Measurements from ENCODE around the gene HM13. TPM values are rescaled to one million over a fixed set of nuclear protein-coding genes. Genes with fewer than 3 reads are reported as not detected.

Gene HM13
- total and polyA plus RNA-seq, 2 of the 13 experiments (the other 11 are each of a cell fraction or from before 2014, with no cell fraction given) = 118 to 243 TPM

GRCh38 chr20:31547017-31547675 lies 32.9 kb downstream of the HM13 start (continued):
- TF ChIP-seq, protein P1, sequence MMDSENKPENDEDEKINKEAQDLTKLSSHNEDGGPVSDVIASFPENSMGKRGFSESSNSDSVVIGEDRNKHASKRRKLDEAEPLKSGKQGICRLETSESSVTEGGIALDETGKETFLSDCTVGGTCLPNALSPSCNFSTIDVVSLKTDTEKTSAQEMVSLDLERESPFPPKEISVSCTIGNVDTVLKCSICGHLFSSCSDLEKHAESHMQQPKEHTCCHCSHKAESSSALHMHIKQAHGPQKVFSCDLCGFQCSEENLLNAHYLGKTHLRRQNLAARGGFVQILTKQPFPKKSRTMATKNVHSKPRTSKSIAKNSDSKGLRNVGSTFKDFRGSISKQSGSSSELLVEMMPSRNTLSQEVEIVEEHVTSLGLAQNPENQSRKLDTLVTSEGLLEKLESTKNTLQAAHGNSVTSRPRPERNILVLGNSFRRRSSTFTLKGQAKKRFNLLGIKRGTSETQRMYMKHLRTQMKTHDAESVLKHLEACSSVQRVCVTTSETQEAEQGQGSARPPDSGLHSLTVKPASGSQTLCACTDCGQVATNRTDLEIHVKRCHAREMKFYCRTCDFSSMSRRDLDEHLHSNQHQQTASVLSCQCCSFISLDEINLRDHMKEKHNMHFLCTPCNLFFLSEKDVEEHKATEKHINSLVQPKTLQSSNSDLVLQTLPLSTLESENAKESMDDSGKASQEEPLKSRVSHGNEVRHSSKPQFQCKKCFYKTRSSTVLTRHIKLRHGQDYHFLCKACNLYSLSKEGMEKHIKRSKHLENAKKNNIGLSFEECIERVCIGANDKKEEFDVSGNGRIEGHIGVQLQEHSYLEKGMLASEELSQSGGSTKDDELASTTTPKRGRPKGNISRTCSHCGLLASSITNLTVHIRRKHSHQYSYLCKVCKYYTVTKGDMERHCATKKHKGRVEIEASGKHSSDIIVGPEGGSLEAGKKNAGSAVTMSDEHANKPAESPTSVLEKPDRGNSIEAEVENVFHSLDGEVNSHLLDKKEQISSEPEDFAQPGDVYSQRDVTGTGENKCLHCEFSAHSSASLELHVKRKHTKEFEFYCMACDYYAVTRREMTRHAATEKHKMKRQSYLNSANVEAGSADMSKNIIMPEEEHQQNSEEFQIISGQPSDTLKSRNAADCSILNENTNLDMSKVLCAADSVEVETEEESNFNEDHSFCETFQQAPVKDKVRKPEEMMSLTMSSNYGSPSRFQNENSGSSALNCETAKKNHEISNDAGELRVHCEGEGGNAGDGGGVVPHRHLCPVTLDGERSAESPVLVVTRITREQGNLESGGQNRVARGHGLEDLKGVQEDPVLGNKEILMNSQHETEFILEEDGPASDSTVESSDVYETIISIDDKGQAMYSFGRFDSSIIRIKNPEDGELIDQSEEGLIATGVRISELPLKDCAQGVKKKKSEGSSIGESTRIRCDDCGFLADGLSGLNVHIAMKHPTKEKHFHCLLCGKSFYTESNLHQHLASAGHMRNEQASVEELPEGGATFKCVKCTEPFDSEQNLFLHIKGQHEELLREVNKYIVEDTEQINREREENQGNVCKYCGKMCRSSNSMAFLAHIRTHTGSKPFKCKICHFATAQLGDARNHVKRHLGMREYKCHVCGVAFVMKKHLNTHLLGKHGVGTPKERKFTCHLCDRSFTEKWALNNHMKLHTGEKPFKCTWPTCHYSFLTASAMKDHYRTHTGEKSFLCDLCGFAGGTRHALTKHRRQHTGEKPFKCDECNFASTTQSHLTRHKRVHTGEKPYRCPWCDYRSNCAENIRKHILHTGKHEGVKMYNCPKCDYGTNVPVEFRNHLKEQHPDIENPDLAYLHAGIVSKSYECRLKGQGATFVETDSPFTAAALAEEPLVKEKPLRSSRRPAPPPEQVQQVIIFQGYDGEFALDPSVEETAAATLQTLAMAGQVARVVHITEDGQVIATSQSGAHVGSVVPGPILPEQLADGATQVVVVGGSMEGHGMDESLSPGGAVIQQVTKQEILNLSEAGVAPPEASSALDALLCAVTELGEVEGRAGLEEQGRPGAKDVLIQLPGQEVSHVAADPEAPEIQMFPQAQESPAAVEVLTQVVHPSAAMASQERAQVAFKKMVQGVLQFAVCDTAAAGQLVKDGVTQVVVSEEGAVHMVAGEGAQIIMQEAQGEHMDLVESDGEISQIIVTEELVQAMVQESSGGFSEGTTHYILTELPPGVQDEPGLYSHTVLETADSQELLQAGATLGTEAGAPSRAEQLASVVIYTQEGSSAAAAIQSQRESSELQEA (CRISPR knock-in tag; IDR thresholded peaks at IDR 0.05; ENCODE audit: not compliant biosample characterization) = peak; percentile 52
- no peak for TF ChIP-seq IKZF1 (IDR thresholded peaks at IDR 0.05)
- no peak for TF ChIP-seq RFX3 (CRISPR knock-in tag; IDR thresholded peaks at IDR 0.05)
- peak; percentile 64 for TF ChIP-seq ETV5 (CRISPR knock-in tag; IDR thresholded peaks at IDR 0.05; ENCODE audit: borderline replicate concordance)
- TF ChIP-seq ZNF761 (CRISPR knock-in tag; conservative IDR thresholded peaks at IDR 0.05) = peak; percentile 80; the same call in 1 of the 2 replicates
- no peak for TF ChIP-seq HIVEP1 (CRISPR knock-in tag; IDR thresholded peaks at IDR 0.05)
- TF ChIP-seq, protein P2, sequence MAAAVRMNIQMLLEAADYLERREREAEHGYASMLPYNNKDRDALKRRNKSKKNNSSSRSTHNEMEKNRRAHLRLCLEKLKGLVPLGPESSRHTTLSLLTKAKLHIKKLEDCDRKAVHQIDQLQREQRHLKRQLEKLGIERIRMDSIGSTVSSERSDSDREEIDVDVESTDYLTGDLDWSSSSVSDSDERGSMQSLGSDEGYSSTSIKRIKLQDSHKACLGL (CRISPR knock-in tag; IDR thresholded peaks at IDR 0.05) = peak; percentile 87; the same call in 1 of the 2 replicates
- TF ChIP-seq, protein P3, sequence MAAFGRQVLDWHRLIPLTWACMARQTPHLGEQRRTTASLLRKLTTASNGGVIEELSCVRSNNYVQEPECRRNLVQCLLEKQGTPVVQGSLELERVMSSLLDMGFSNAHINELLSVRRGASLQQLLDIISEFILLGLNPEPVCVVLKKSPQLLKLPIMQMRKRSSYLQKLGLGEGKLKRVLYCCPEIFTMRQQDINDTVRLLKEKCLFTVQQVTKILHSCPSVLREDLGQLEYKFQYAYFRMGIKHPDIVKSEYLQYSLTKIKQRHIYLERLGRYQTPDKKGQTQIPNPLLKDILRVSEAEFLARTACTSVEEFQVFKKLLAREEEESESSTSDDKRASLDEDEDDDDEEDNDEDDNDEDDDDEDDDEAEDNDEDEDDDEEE (CRISPR knock-in tag; IDR thresholded peaks at IDR 0.05) = peak; percentile 62; the same call in 1 of the 2 replicates
- TF ChIP-seq BRCA1 (CRISPR knock-in tag; IDR thresholded peaks at IDR 0.05) = 0 out of 2 replicates have a peak, but pooled peaks have one; percentile 82
- TF ChIP-seq, protein P4, sequence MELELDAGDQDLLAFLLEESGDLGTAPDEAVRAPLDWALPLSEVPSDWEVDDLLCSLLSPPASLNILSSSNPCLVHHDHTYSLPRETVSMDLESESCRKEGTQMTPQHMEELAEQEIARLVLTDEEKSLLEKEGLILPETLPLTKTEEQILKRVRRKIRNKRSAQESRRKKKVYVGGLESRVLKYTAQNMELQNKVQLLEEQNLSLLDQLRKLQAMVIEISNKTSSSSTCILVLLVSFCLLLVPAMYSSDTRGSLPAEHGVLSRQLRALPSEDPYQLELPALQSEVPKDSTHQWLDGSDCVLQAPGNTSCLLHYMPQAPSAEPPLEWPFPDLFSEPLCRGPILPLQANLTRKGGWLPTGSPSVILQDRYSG (CRISPR knock-in tag; IDR thresholded peaks at IDR 0.05) = peak; percentile 33; the same call in 1 of the 2 replicates
- peak; percentile 77; the same call in 1 of the 2 replicates for TF ChIP-seq MED1 (CRISPR knock-in tag; IDR thresholded peaks at IDR 0.05)
- no peak for TF ChIP-seq MBNL3 (CRISPR knock-in tag; conservative IDR thresholded peaks at IDR 0.05)
- no peak; the same call in 1 of the 2 replicates for TF ChIP-seq ZKSCAN8 (CRISPR knock-in tag; IDR thresholded peaks at IDR 0.05; ENCODE audit: borderline replicate concordance)
- no peak for TF ChIP-seq KDM1A (CRISPR knock-in tag; IDR thresholded peaks at IDR 0.05)
- no peak for TF ChIP-seq ZNF414 (CRISPR knock-in tag; IDR thresholded peaks at IDR 0.05)
- no peak for TF ChIP-seq CHCHD3 (CRISPR knock-in tag; IDR thresholded peaks at IDR 0.05)
- peak; percentile 40; the same call in 1 of the 2 replicates for TF ChIP-seq HDAC2 (CRISPR knock-in tag; IDR thresholded peaks at IDR 0.05)
- peak; percentile 84; the same call in 1 of the 2 replicates for TF ChIP-seq ZMAT3 (CRISPR knock-in tag; conservative IDR thresholded peaks at IDR 0.05)
- TF ChIP-seq IRF2 (CRISPR knock-in tag; IDR thresholded peaks at IDR 0.05) = peak; percentile 88

Data from HepG2 (cell line).